ENCODE data around the gene DOCK6. TPM values are rescaled to one million over a fixed set of nuclear protein-coding genes. Genes with fewer than 3 reads are reported as not detected.

Gene DOCK6
- polyA plus RNA-seq, 1 donor (not counting 4 experiments of a cell fraction or from before 2014, with no cell fraction given), result 9.1 TPM

- H3K4me1 ChIP-seq (ENCODE audit: control insufficient read depth, extremely low read depth, insufficient read depth, low read length), result peaks cover under 1% of the 10 kb centered on the region
- no peak for DNase-seq (ENCODE audit: low read depth, low spot score)
- no peak overlapping the region for H3K27ac ChIP-seq (ENCODE audit: control insufficient read depth, insufficient read depth, low read length)
- peaks cover 0 to 2% of the 10 kb centered on the region in 2 experiments for H3K36me3 ChIP-seq (ENCODE audit: control insufficient read depth in 2 of 2, extremely low read depth in 1 of 2, insufficient read depth in 2 of 2, low read length in 2 of 2)
- H3K79me2 ChIP-seq (ENCODE audit: control insufficient read depth, insufficient read depth, low read length), result no peaks in the 10 kb centered on the region
- H3K4me3 ChIP-seq (ENCODE audit: control insufficient read depth in 2 of 3, extremely low read depth in 1 of 3, insufficient read depth in 2 of 3, low read depth in 1 of 3, low read length in 3 of 3), result no peak overlapping the region
- TF ChIP-seq EZH2 (IDR thresholded peaks at IDR 0.05; ENCODE audit: low read length), result no peak
- no peak for TF ChIP-seq CTCF (optimal IDR thresholded peaks at IDR 0.05 in 1 of 3, IDR thresholded peaks at IDR 0.05 in 1 of 3, conservative IDR thresholded peaks at IDR 0.05 in 1 of 3; ENCODE audit: extremely low read depth in 1 of 3, insufficient read depth in 2 of 3, low read length in 3 of 3)
- H3K27me3 ChIP-seq (ENCODE audit: control insufficient read depth, extremely low read depth, insufficient read depth, low read length), result no peaks in the 10 kb centered on the region
- no peaks in the 10 kb centered on the region for H3K9me3 ChIP-seq (ENCODE audit: control insufficient read depth, low read depth, low read length)
- no peaks in the 10 kb centered on the region for H4K20me1 ChIP-seq (ENCODE audit: control insufficient read depth, extremely low read depth, insufficient read depth, low read length)
- no peak overlapping the region for H3K4me2 ChIP-seq (ENCODE audit: control insufficient read depth, extremely low read depth, insufficient read depth, low read depth, low read length)
- FAIRE-seq, result no peak
- no peak overlapping the region for H2AFZ ChIP-seq (ENCODE audit: control insufficient read depth, low read length)
- no peak overlapping the region for H3K9ac ChIP-seq (ENCODE audit: control insufficient read depth, extremely low read depth, insufficient read depth, low read length)
- dilution Hi-C loops (cut with MboI; ENCODE audit: extremely low pct_ligation_motif_present, low sequenced_read_pairs), result no loop called here
- no peaks in the 10 kb centered on the region for H3K9me1 ChIP-seq (ENCODE audit: control insufficient read depth, extremely low read depth, insufficient read depth, low read length)
Measured at GRCh38 chr19:11194656-11195558, 67.4 kb downstream of the DOCK6 start.

GRCh38 chr19:11194173-11194572 lies 68.2 kb downstream of the DOCK6 start:
- Histone ChIP-seq H3K79me2 (ENCODE audit: control insufficient read depth, insufficient read depth, low read length) (no peaks in the 10 kb centered on the region), H3K9me1 (ENCODE audit: control insufficient read depth, extremely low read depth, insufficient read depth, low read length) (no peaks in the 10 kb centered on the region), H3K27ac (ENCODE audit: control insufficient read depth, insufficient read depth, low read length) (no peak overlapping the region), H4K20me1 (ENCODE audit: control insufficient read depth, extremely low read depth, insufficient read depth, low read length) (no peaks in the 10 kb centered on the region), H3K4me1 (ENCODE audit: control insufficient read depth, extremely low read depth, insufficient read depth, low read length) (peaks cover 5% of the 10 kb centered on the region), H3K4me3 (ENCODE audit: control insufficient read depth in 2 of 3, extremely low read depth in 1 of 3, insufficient read depth in 2 of 3, low read depth in 1 of 3, low read length in 3 of 3) (no peak overlapping the region), H3K27me3 (ENCODE audit: control insufficient read depth, extremely low read depth, insufficient read depth, low read length) (no peaks in the 10 kb centered on the region), H3K36me3 (ENCODE audit: control insufficient read depth in 2 of 2, extremely low read depth in 1 of 2, insufficient read depth in 2 of 2, low read length in 2 of 2) (peaks cover 0 to 2% of the 10 kb centered on the region in 2 experiments), H3K9me3 (ENCODE audit: control insufficient read depth, low read depth, low read length) (no peaks in the 10 kb centered on the region), H3K4me2 (ENCODE audit: control insufficient read depth, extremely low read depth, insufficient read depth, low read depth, low read length) (no peak overlapping the region), H2AFZ (ENCODE audit: control insufficient read depth, low read length) (no peak overlapping the region), H3K9ac (ENCODE audit: control insufficient read depth, extremely low read depth, insufficient read depth, low read length) (no peak overlapping the region)
- no peak for DNase-seq (ENCODE audit: low read depth, low spot score)
- dilution Hi-C loops (cut with MboI; ENCODE audit: extremely low pct_ligation_motif_present, low sequenced_read_pairs), result no loop called here
- FAIRE-seq, result no peak
- TF ChIP-seq CTCF (optimal IDR thresholded peaks at IDR 0.05 in 1 of 3, IDR thresholded peaks at IDR 0.05 in 1 of 3, conservative IDR thresholded peaks at IDR 0.05 in 1 of 3; ENCODE audit: extremely low read depth in 1 of 3, insufficient read depth in 2 of 3, low read length in 3 of 3), result no peak
- TF ChIP-seq EZH2 (IDR thresholded peaks at IDR 0.05; ENCODE audit: low read length), result no peak

All from keratinocyte (primary cell).